ENCODE data around the gene EHMT1. TPM values are rescaled to one million over a fixed set of nuclear protein-coding genes. Genes with fewer than 3 reads are reported as not detected.

The EHMT1 gene
- total and polyA plus RNA-seq, 10 of the 15 experiments (the other 5 are each of a cell fraction or from before 2014, with no cell fraction given) = 2.9 to 100 (median 48.1) TPM

DNA sequence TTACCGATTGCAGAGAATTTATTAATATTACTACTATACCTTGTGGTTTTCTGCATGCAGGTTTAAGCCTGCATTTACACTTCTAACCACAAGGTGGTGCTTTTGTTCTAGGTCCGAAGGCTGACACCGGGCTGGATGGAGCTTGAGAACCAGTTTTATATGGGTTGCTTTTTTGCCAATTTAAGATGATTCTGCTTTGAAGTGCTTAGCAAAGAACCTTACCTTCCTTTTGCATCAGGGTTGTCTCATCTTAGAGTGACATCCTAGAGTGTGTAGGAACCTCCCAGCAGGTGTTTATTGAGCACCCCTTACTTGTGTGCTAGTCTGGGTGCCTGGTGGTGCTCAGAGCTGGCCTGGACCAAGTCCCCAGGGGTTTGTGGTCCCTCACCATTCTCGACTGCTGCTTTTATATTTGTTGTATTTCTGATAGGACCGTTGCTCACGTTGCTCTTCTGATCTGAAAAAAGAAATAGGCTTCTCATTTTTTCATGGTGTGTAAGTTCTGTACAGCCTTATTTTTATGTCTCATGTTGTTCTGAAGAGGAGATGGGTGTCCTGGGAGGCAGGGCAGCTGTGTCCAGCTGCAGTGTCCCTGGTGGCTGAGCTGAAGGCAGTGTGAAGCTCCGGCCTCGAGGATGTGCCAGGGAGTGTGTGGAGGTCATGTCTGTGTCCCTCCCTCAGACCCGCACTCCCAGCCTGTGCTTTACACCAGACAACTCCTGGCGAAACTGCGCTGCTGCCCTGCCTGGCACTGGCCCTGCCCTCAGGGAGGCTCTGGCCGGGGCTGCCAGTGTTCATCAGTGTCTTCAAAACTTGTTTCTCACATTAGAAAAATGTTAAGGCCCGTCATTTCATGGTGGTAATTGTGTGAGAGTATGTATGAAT lies 54.3 kb downstream of the EHMT1 start (continued):
- peak; percentile 92 for TF ChIP-seq SMC3 (IDR thresholded peaks at IDR 0.05; ENCODE audit: borderline replicate concordance, low read length)
- TF ChIP-seq, protein P1, sequence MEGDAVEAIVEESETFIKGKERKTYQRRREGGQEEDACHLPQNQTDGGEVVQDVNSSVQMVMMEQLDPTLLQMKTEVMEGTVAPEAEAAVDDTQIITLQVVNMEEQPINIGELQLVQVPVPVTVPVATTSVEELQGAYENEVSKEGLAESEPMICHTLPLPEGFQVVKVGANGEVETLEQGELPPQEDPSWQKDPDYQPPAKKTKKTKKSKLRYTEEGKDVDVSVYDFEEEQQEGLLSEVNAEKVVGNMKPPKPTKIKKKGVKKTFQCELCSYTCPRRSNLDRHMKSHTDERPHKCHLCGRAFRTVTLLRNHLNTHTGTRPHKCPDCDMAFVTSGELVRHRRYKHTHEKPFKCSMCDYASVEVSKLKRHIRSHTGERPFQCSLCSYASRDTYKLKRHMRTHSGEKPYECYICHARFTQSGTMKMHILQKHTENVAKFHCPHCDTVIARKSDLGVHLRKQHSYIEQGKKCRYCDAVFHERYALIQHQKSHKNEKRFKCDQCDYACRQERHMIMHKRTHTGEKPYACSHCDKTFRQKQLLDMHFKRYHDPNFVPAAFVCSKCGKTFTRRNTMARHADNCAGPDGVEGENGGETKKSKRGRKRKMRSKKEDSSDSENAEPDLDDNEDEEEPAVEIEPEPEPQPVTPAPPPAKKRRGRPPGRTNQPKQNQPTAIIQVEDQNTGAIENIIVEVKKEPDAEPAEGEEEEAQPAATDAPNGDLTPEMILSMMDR (IDR thresholded peaks at IDR 0.05 in 2 of 3, conservative IDR thresholded peaks at IDR 0.05 in 1 of 3; ENCODE audit: control insufficient read depth in 2 of 3, extremely low read depth in 1 of 3, insufficient read depth in 1 of 3, low read depth in 3 of 3, low read length in 3 of 3) = peak; percentile 77 to 95 (median 94)
- no peak for TF ChIP-seq ASH2L (IDR thresholded peaks at IDR 0.05; ENCODE audit: borderline replicate concordance, low read depth)
- TF ChIP-seq BHLHE40 (IDR thresholded peaks at IDR 0.05; ENCODE audit: borderline replicate concordance in 1 of 2, low read depth in 2 of 2, low read length in 1 of 2) = peak in 1 of 2 experiments; percentile 38; a peak in 1 of 4 replicates
- TF ChIP-seq, protein P2, sequence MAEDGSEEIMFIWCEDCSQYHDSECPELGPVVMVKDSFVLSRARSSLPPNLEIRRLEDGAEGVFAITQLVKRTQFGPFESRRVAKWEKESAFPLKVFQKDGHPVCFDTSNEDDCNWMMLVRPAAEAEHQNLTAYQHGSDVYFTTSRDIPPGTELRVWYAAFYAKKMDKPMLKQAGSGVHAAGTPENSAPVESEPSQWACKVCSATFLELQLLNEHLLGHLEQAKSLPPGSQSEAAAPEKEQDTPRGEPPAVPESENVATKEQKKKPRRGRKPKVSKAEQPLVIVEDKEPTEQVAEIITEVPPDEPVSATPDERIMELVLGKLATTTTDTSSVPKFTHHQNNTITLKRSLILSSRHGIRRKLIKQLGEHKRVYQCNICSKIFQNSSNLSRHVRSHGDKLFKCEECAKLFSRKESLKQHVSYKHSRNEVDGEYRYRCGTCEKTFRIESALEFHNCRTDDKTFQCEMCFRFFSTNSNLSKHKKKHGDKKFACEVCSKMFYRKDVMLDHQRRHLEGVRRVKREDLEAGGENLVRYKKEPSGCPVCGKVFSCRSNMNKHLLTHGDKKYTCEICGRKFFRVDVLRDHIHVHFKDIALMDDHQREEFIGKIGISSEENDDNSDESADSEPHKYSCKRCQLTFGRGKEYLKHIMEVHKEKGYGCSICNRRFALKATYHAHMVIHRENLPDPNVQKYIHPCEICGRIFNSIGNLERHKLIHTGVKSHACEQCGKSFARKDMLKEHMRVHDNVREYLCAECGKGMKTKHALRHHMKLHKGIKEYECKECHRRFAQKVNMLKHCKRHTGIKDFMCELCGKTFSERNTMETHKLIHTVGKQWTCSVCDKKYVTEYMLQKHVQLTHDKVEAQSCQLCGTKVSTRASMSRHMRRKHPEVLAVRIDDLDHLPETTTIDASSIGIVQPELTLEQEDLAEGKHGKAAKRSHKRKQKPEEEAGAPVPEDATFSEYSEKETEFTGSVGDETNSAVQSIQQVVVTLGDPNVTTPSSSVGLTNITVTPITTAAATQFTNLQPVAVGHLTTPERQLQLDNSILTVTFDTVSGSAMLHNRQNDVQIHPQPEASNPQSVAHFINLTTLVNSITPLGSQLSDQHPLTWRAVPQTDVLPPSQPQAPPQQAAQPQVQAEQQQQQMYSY (CRISPR knock-in tag; IDR thresholded peaks at IDR 0.05) = no peak
- peak; percentile 43; the same call in 1 of the 2 replicates for TF ChIP-seq ATF7 (IDR thresholded peaks at IDR 0.05; ENCODE audit: low read depth)
- no peak for TF ChIP-seq GATAD2B (conservative IDR thresholded peaks at IDR 0.05; ENCODE audit: low read depth)
- TF ChIP-seq, protein P3, sequence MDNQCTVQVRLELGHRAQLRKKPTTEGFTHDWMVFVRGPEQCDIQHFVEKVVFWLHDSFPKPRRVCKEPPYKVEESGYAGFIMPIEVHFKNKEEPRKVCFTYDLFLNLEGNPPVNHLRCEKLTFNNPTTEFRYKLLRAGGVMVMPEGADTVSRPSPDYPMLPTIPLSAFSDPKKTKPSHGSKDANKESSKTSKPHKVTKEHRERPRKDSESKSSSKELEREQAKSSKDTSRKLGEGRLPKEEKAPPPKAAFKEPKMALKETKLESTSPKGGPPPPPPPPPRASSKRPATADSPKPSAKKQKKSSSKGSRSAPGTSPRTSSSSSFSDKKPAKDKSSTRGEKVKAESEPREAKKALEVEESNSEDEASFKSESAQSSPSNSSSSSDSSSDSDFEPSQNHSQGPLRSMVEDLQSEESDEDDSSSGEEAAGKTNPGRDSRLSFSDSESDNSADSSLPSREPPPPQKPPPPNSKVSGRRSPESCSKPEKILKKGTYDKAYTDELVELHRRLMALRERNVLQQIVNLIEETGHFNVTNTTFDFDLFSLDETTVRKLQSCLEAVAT (IDR thresholded peaks at IDR 0.05) = 0 out of 2 replicates have a peak, but pooled peaks have one; percentile 45
- no peak for TF ChIP-seq SREBF1 (IDR thresholded peaks at IDR 0.05; ENCODE audit: low read length)
- 0 out of 2 replicates have a peak, but pooled peaks have one; percentile 60 for TF ChIP-seq RCOR1 (conservative IDR thresholded peaks at IDR 0.05; ENCODE audit: low read depth, low read length)
- no peak for TF ChIP-seq HCFC1 (IDR thresholded peaks at IDR 0.05; ENCODE audit: low read length)
- peak; percentile 20 to 77; a peak in 1 of 4 replicates for TF ChIP-seq EP300 (IDR thresholded peaks at IDR 0.05; ENCODE audit: borderline replicate concordance in 1 of 2, control insufficient read depth in 1 of 2, low read depth in 2 of 2, low read length in 2 of 2)
- TF ChIP-seq POLR2AphosphoS5 (IDR thresholded peaks at IDR 0.05; ENCODE audit: low read length) = no peak
- no peak for TF ChIP-seq CHD1 (IDR thresholded peaks at IDR 0.05; ENCODE audit: low read depth, low read length)
- TF ChIP-seq STAT3 (IDR thresholded peaks at IDR 0.05; ENCODE audit: low read depth, low read length) = no peak
- TF ChIP-seq, protein P4, sequence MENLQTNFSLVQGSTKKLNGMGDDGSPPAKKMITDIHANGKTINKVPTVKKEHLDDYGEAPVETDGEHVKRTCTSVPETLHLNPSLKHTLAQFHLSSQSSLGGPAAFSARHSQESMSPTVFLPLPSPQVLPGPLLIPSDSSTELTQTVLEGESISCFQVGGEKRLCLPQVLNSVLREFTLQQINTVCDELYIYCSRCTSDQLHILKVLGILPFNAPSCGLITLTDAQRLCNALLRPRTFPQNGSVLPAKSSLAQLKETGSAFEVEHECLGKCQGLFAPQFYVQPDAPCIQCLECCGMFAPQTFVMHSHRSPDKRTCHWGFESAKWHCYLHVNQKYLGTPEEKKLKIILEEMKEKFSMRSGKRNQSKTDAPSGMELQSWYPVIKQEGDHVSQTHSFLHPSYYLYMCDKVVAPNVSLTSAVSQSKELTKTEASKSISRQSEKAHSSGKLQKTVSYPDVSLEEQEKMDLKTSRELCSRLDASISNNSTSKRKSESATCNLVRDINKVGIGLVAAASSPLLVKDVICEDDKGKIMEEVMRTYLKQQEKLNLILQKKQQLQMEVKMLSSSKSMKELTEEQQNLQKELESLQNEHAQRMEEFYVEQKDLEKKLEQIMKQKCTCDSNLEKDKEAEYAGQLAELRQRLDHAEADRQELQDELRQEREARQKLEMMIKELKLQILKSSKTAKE (IDR thresholded peaks at IDR 0.05; ENCODE audit: low read depth, poor library complexity, severe bottlenecking) = peak; percentile 39
- TF ChIP-seq NR2F1 (conservative IDR thresholded peaks at IDR 0.05) = no peak
- no peak for TF ChIP-seq SUPT20H (IDR thresholded peaks at IDR 0.05; ENCODE audit: borderline replicate concordance, control insufficient read depth, low read depth, low read length)
- TF ChIP-seq WRNIP1 (IDR thresholded peaks at IDR 0.05; ENCODE audit: borderline replicate concordance, low read depth, low read length) = peak; percentile 86; the same call in 1 of the 2 replicates

Measured in GM12878 (cell line).